Body of pancreas (tissue), 4 donors: ENCODE results near the gene SUGCT.

ENCODE experiments used
- POLR2A ChIP-seq, 3 donors: fragments of 450-650 bp; IDR thresholded peaks; one replicate each; pipeline ENCODE4 v1.6.1; 2016; ENCODE audit warnings: antibody characterized with exemption in 3 of 3, mild to moderate bottlenecking in 2 of 3
- TF ChIP-seq, protein P1 (sequence below), 7 experiments: fragments of 450-650 bp in 4 of 7; fragments of 200-600 bp in 3 of 7; sonication (generic) in 3 of 7; IDR thresholded peaks; one replicate each; pipeline ENCODE4 v1.5.1; 2016 to 2019; ENCODE audit warnings: antibody characterized with exemption in 7 of 7

- TF ChIP-seq, protein P1, sequence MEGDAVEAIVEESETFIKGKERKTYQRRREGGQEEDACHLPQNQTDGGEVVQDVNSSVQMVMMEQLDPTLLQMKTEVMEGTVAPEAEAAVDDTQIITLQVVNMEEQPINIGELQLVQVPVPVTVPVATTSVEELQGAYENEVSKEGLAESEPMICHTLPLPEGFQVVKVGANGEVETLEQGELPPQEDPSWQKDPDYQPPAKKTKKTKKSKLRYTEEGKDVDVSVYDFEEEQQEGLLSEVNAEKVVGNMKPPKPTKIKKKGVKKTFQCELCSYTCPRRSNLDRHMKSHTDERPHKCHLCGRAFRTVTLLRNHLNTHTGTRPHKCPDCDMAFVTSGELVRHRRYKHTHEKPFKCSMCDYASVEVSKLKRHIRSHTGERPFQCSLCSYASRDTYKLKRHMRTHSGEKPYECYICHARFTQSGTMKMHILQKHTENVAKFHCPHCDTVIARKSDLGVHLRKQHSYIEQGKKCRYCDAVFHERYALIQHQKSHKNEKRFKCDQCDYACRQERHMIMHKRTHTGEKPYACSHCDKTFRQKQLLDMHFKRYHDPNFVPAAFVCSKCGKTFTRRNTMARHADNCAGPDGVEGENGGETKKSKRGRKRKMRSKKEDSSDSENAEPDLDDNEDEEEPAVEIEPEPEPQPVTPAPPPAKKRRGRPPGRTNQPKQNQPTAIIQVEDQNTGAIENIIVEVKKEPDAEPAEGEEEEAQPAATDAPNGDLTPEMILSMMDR (IDR thresholded peaks at IDR 0.05), result no peak
- TF ChIP-seq POLR2A (IDR thresholded peaks at IDR 0.05), result no peak
Measured at GRCh38 chr7:40644454-40645188, 509.8 kb downstream of the SUGCT start.
